Prostate gland (tissue), 2 donors: ENCODE data around the gene NR1I3. TPM values are rescaled to one million over a fixed set of nuclear protein-coding genes. Genes with fewer than 3 reads are reported as not detected.
"Not testable (repeated sequence)": the region's sequence is repeated elsewhere in the genome, so short reads cannot be mapped to it uniquely, and the experiment has no call there.

Source experiments
- DNase-seq: peaks from one replicate; pipeline ENCODE4 v3.0.0-alpha.2; 2019; ENCODE audit warnings: low spot score
- H3K27ac ChIP-seq, 2 donors: fragments of 200-600 bp; sonication (generic); 2 replicates each; pipeline ENCODE4 v1.5.1; 2017 to 2019
- H3K27me3 ChIP-seq: fragments of 200-600 bp; sonication (generic); replicated peaks from 2 replicates; pipeline ENCODE4 v1.5.1; 2019; ENCODE audit not compliant: insufficient read depth
- H3K36me3 ChIP-seq, 2 donors: fragments of 200-600 bp; sonication (generic); 1 replicate in 1 of 2; 2 replicates in 1 of 2; pipeline versions ENCODE4 v1.5.1 to v1.8.1; 2017 to 2019
- H3K4me1 ChIP-seq: fragments of 200-600 bp; sonication (generic); replicated peaks from 2 replicates; pipeline ENCODE4 v1.5.1; 2019
- H3K4me3 ChIP-seq, 2 donors: fragments of 200-600 bp; sonication (generic); 2 replicates each; pipeline ENCODE4 v1.5.1; 2017 to 2019
- H3K9me3 ChIP-seq: fragments of 200-600 bp; sonication (generic); 2 replicates; pipeline ENCODE4 v1.5.1; 2017
- CTCF ChIP-seq, 4 experiments: fragments of 200-600 bp in 2 of 4; fragments of 450-650 bp in 2 of 4; sonication (generic) in 2 of 4; IDR thresholded peaks; 1 replicate in 3 of 4; 2 replicates in 1 of 4; pipeline ENCODE4 v1.5.1; 2016 to 2019; ENCODE audit warnings: antibody characterized with exemption in 4 of 4, mild to moderate bottlenecking in 2 of 4, moderate library complexity in 2 of 4
- POLR2A ChIP-seq: fragments of 450-650 bp; IDR thresholded peaks from one replicate; pipeline ENCODE4 v1.6.1; 2016; ENCODE audit warnings: antibody characterized with exemption, mild to moderate bottlenecking
- POLR2AphosphoS5 ChIP-seq: sonication (generic); formaldehyde crosslinking; IDR thresholded peaks from one replicate; pipeline ENCODE4 v1.6.1; 2017; ENCODE audit warnings: antibody characterized with exemption
- WGBS: methylation state at CpG from one replicate; pipeline ENCODE4 v1.1.5; 2018; 5-methylcytosine and 5-hydroxymethylcytosine counted together
- intact Hi-C: fragments of 100-400 bp; cut with DNase I; formaldehyde crosslinking; loops from one replicate; pipeline ENCODE4 v1.14.2; 2022
- total RNA-seq, 2 donors: library from RNA; depleted of rRNA; stranded (reverse); fragments of >200 nt; gene quantifications; one replicate each; pipeline ENCODE4 v1.1.0, GENCODE V29; 2016

NR1I3 gene
- total RNA-seq, 2 donors from 2014 or later = not detected

- H3K9me3 ChIP-seq = no peaks in the 10 kb centered on the region
- no peaks in the 10 kb centered on the region for H3K36me3 ChIP-seq
- H3K27me3 ChIP-seq = no peaks in the 10 kb centered on the region
- intact Hi-C loops = no loop called here
- peak within 1 kb of the TSS; percentile 26 to 35 for H3K4me3 ChIP-seq
- 1% methylated on average over 47 of the region's 62 CpGs for WGBS
- DNase-seq = peak; percentile 77
- TF ChIP-seq POLR2AphosphoS5 (peak; percentile 57), POLR2A (peak; percentile 67), CTCF (IDR thresholded peaks at IDR 0.05) (no peak)
- no peak within 1 kb of the TSS for H3K27ac ChIP-seq
- no peaks in the 10 kb centered on the region for H3K4me1 ChIP-seq
Observed at GRCh38 chr1:161258439-161259344, 20.7 kb upstream of the NR1I3 start, which contains the start of gene PCP4L1. Gene PCP4L1 (plus strand): TSS chr1:161258745. CDS start chr1:161258975, 230 bp downstream.

- WGBS = 96% methylated on average over 5 of the region's 5 CpGs
- intact Hi-C loops = not testable (repeated sequence)
Observed at GRCh38 chr1:161257109-161257508, 19.1 kb upstream of the NR1I3 start.

DNA sequence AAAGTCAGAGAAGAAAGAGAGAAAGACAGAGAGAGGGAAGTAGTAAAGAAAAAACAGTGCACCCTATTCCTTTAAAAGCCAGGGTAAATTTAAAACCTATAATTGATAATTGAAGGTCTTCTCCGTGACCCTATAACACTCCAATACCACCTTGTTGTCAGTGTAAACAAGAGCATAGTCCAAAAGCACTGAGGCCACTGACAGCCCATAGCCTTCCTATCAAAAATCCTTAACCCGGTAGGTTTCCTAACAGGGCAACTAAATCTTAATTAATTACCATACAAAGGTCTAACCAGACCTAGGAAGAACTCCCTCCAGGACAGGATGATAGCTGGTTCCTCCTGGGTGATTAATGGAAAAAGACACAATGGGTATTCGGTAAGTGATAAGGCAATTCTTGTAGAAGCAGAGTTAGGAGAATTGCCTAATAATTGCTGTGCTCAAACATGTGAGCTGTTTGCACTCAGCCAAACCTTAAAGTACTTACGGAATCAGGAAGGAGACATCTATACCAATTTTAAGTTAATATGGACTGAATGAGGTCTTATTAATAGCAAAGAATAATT is 18.0 kb upstream of the NR1I3 start:
- H3K9me3 ChIP-seq, intact Hi-C loops, H3K36me3 ChIP-seq, H3K4me3 ChIP-seq, H3K4me1 ChIP-seq, DNase-seq, H3K27me3 ChIP-seq, H3K27ac ChIP-seq: not testable (repeated sequence)
- 61% methylated on average over 4 of the region's 4 CpGs for WGBS

More at GRCh38 chr1:161257109-161257508, 19.1 kb upstream of the NR1I3 start:
- not testable (repeated sequence) for H3K27me3 ChIP-seq, H3K36me3 ChIP-seq, H3K4me3 ChIP-seq, H3K9me3 ChIP-seq, DNase-seq, H3K27ac ChIP-seq, H3K4me1 ChIP-seq

- intact Hi-C loops, H3K36me3 ChIP-seq, H3K4me3 ChIP-seq, H3K9me3 ChIP-seq, H3K27ac ChIP-seq, H3K4me1 ChIP-seq, DNase-seq, H3K27me3 ChIP-seq: not testable (repeated sequence)
- WGBS = 84% methylated on average over 5 of the region's 5 CpGs
Observed at GRCh38 chr1:161255302-161255701, 17.3 kb upstream of the NR1I3 start.

DNA sequence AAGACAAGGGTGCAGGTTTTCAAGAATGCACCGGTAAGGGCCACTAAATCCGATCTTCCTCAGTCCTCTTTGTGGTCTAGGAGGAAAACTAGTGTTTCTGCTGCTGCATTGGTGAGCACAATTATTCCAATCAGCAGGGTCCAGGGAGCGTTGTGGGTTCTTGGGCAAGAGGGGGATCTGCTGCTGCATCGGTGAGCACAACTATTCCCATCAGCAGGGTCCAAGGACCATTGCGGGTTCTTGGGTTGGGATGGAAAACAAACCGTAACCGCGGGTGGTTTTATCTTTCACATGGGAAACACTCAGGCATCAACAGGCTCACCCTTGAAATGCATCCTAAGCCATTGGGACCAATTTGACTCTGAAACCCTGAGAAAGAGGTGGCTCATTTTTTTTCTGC is 13.6 kb upstream of the NR1I3 start:
- Histone ChIP-seq H3K27me3 (no peaks in the 10 kb centered on the region), H3K27ac (no peak overlapping the region), H3K4me3 (no peak overlapping the region), H3K4me1 (no peaks in the 10 kb centered on the region), H3K36me3 (no peaks in the 10 kb centered on the region), H3K9me3 (no peaks in the 10 kb centered on the region)
- no peak for TF ChIP-seq CTCF (IDR thresholded peaks at IDR 0.05)
- no peak for TF ChIP-seq POLR2AphosphoS5
- no peak for TF ChIP-seq POLR2A
- DNase-seq = no peak
- intact Hi-C loops = no loop called here
- 95% methylated on average over 8 of the region's 8 CpGs for WGBS

DNA sequence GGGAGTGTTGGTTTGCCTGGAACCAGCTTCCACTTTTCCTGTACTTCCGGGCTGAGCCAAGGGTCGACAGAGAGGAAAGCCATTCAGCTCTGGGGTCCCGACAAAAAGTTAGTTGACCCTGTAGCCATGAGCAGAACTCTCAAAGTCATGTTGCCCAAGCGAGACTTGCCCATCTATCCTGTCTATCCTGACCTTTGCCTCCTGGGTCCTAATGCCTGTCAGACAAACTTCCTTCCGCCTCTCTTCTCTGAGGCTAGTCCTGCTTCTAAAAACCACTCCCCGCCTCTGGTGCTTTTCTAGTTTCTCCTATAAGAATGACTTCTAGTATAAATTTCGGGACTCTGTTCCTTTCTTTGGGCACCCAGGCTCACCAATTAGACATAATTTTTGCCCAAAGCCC is 12.8 kb upstream of the NR1I3 start:
- 79% methylated on average over 7 of the region's 7 CpGs for WGBS
- Histone ChIP-seq H3K27ac (no peak overlapping the region), H3K4me1 (no peaks in the 10 kb centered on the region), H3K9me3 (no peaks in the 10 kb centered on the region), H3K27me3 (no peaks in the 10 kb centered on the region), H3K36me3 (no peaks in the 10 kb centered on the region), H3K4me3 (no peak overlapping the region)
- intact Hi-C loops = no loop called here
- no peak for DNase-seq
- TF ChIP-seq POLR2AphosphoS5 (no peak), CTCF (IDR thresholded peaks at IDR 0.05) (no peak), POLR2A (no peak)

DNA sequence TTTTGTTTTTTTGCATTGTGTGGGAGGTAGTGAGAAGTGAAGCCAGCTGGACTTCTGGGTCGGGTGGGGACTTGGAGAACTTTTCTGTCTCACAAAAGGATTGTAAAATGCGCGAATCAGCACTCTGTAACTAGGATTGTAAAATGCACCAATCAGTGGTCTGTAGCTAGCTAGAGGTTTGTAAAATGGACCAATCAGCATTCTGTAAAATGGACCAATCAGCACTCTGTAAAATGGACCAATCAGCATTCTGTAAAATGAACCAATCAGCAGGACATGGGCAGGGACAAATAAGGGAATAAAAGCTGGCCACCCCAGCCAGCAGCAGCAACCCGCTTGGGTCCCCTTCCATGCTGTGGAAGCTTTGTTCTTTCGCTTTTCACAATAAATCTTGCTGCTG is 12.1 kb upstream of the NR1I3 start:
- intact Hi-C loops, H3K27ac ChIP-seq, H3K27me3 ChIP-seq, H3K9me3 ChIP-seq, H3K4me3 ChIP-seq, DNase-seq, H3K4me1 ChIP-seq, H3K36me3 ChIP-seq: not testable (repeated sequence)
- WGBS = 69% methylated on average over 5 of the region's 5 CpGs
